ENCODE data around the gene SLC1A3.

Gene SLC1A3

DNA sequence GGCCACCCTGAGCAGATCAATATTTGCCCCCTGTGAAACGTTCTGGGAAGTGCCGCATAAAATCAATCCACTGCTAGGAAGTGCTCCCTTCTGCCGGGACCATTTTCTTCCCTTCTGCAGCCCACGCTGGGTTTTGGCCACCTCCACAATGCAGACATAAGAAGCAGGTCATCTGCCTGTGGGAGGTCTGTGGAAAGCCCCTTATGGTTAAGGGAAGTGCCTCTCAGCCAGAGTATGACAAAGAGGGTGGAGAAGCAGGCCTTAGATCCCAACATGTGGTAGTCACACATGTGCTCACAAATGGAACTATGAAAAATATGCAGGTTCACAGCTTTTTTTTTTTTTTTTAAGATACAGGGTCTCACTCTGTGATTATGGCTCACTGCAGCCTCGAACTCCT, 82.8 kb downstream of the SLC1A3 start:
- DNase-seq = peak; percentile 6

DNA sequence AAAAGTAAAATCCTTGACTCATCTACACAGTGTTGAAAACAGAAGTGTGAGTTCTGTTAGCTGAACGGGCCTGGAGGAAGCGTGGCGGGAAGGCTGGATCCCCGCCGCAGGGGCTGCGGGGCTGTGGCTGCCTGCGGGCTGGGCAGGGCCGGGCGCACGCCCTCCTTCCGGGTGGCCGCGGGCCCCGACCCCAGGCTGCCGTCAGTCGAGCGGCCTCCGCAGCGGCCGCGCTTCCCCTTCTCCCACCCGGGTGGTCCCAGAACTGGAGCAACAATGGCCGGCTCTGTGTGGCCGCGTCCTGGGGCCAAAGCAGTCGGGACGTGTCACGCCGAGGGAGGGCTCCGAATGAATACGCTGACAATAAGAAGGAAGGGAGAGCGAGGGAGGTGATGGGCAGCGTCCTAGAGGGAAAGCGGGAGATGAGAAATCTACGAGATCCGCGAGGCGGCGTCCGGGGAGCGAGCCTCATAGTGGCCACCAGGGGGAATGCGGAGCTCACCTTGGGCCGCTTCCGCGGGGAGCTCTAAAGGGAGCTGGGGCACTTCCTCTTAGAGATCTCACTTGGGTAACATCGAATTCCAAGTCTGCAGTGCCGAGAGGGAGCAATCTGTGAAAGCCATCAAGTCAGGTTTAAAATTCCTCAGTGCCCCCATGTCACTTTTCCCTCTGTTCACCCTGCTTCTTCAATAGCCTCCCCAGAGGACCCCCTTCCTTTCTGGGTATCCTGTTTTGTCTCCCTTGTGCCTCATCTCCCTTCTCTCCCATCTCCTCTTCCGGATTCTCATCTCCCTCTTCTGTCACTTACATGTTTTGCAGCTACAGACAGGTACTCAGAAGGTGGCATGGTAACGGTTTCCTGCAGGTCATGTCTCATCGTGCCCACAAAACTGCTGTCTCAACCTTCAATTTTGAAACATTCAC, 83.9 kb downstream of the SLC1A3 start:
- DNase-seq = peak; percentile 49

DNA sequence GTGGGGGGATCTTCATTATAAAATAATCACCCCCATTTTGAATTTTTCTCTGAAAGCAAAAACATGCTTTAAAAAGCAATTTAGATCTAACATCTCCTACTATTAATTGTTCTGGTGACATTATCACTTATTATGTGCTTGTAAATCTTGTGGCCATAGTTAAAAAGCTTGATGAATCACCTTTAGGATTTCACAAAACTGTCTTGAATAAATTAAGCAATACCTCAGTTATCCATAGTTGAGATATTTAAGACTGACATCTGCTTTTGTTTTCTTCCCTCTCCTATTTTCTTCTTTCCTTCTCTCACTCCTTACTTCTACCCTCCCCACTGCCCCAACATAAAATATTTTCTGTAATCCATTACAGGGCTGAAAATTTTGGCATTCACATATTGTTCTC, 84.8 kb downstream of the SLC1A3 start:
- DNase-seq = no peak

DNA sequence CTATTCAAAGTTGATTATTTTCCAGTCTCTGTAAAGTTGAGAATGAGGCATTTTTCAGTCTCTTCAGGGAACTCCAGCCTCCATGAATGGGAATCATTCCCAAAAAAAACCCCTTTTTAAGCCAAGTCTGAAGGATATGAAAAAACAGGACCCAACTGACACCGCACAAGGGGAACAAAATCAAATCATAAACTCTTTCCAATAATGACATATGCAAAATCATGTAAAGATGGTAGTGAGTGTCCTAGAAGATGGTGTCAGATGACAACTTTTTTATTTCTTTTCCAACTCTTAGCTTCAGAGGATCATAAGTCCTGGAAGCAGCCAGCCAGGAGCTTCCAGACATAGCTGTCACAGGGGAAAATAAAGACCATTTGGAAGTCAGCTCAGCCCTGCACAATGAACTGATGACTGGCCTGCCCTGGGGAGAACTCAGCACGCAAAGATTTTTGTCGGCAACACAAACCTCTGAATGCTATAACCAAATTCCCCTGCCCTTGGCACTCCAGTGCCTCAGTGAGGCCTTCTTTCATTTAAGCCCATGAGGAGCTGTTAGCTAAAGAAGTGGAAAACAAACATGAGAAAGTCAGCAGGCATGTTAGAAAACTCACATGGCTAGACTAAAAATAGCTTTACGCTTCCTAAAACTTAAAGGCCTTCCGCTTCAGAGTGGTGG, 85.4 kb downstream of the SLC1A3 start:
- no peak for DNase-seq

DNA sequence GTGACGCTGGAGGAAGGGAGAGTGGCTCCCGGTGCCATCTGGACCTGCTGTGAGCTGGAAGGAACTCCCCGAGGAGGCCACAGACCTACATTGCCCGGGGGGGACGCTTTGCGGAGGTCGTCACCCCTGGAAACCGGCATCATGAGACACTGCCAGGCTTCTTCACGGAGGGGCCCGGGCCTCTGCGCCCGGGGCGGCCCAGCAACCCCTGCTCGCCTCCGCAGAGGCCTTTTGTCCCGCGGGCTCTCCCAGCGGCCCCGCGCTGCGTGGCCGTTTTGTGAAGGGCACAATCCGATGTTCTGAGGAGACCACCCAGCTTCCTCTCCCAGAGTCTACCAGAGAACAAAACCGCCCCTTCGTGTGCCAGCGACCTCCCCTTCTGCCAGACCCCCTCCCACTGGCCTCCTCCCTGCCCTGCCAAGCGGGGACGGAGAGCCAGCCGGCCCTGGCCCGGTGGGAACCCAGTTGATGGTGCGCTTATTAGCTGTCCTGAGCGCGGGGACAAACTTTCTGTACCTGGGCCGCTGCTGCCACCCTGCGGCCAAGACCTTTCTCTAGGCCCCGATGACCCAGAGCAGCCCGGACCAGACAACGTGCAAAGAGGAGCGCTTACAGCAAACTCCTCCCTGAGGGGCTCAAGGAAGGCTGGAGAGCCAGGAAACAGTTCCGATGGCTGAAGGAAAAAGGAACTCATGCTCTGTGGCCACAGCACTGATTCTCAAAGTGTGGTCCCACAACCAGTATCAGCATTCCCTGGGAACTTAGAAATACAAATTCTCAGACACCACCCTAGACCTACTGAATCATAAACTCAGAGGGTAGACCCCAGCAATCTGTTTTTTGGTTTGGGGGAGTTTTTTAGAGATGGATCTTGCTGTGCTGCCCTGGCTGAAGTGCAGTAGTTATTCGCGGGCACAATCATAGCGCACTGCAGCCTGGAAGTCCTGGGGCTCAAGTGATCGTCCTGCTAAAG, 86.7 kb downstream of the SLC1A3 start:
- peak; percentile 14 for DNase-seq

DNA sequence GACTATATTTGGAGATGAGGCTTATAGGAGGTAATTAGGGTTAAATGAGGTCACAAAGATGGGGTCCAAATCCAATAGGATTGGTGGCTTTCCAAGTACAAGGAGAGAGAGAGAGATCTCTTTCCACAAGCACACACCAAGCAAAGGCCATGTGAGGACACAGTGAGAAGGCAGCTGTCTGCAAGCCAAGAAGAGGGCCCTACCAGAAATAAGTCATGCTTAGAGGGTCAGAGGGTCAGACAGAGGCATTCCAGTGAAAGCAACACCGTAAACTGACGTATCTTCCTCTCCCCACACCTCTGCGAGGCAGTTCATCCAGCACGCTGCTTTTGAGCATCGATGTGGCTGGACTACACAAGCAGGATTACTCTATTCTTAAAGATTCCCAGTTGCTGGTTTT, 87.9 kb downstream of the SLC1A3 start:
- no peak for DNase-seq

DNA sequence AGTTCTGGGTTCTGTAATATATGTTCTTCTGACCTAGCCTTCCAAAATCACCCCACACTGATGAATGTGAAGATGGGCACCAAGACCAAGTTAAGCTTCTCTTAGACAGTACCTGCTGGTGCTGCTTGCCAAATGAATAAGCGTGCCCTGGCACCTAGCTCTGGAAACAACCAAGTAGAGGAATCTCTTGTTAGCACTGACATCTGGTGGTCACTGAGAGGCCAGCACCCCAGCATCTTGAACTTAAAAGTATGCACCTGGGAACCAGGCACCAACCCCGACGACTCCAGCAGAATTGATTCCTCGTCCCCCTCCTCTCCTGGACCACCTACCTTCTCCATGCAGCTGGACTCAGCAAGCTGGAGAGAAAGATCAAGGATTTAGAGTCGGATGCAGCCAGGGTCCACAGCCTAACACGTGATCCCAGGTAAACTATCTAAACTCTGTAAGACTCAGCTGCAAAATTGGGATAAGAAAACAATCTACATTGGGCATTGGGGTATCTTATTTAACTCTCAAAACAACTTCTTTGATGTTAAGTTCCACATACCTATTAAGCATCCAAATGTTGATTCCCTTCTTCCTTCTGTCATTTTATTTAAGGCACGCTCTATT, 89.8 kb downstream of the SLC1A3 start:
- DNase-seq = peak; percentile 26

DNA sequence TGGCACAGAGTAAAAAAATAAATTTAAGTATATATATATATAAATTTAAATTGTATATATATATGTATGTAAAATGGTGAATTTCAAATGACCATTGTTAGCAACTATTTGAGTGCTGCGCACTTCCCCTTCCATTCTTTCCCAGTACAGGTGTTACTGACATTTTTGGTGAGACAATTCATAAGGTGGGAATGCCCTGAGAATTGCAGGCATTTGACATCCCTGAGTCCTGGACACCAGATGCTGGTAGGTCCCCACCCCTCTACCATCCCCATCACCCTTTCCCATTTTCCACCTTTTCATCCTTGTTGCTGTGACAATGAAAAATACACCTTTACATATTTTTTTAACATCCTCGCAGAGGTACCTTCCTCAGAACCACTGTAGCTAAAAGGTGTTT, 91.6 kb downstream of the SLC1A3 start:
- DNase-seq = no peak

DNA sequence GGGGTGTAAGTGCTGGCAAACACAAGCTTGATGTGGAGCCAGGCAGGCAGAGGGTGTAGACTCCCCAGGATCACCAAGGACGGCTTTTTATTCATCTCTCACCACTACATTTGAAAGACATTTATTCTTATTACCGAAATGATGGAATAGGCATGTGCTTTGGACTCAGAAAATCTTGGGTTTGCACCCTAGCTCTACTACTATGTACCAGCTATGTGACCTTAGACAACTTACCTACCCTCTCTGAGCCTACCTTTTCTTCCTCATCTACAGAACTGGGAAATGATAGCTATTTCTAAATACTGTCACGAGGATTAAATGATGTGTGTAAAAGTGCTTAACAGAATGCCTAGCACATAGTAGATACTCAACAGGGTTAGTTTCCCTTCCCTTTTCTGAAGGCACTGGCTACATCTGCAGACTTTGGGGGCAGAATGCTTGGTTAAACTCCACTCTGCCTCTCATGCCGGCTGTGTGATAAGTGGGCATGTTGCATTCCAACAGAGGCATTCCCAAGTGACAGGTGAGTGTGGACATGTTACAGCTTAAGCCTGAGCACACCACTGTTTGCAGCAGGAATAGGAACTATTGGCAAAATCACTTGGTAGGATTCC, 94.8 kb downstream of the SLC1A3 start:
- DNase-seq = no peak

DNA sequence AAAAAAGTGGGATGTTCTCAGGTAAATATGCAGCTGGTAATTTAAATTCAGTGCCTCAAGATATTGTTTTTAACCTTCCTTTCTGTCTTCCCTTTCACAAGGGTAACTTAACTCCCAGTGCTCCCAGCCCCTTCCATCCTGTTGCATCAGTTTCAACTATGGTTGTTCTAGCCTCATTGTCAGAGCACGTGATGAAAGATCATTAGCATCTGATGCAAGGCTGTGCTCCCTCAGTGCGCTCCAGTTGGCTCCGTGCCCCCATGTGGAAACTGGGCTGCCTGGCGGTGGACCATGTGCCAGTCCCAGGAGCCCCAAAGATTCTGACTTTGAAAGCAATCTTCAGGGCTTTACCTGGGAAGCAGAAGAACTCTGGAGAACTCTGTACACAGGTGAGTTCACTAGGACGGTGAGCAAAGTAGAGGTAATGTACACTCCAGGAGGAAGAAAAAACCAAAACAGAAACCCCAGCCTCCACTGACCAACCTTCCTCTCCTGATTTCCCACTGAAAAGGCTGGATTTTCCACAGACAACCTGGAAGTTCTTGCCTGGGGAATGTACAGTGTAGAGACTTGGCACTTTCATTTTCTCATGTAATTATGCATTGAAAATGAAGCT, 96.9 kb downstream of the SLC1A3 start:
- no peak for DNase-seq

DNA sequence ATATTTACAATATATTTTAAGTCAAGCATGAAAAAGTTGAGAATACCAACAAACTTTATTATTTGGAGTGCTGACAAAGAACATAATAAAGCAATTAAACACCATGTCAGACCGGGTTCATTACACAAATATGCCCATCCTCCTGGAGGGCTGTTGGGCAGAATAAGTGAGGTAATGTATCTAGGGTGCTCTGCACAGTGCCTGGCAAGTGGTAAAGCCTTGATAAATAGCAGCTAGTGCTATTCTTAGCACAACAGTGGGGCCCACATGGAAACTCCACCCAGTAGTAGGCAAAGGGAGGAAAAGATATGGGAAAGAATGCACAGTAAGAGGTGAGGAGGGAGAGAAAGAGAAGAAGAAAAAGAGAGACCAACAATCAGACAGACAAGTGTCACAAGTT, 97.7 kb downstream of the SLC1A3 start:
- DNase-seq = no peak

DNA sequence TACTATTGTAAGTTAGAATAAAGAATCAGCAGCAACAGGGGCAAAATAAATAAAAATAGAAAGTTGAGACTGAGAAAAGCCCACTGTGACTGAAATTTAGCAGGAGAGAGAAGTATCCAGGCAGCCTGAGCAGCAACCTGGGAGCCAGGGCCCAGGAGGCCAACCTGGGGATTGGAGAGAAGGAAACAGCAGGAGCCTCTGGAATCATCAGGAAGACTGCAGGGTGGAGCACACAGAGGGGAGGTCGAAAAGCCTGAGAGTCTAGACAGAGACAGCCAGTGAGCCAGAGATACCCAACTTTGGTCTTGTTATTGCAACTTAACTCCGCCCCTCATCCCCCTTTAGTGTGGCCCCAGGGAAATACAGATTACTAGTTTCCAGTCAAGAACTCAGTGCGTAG, 98.6 kb downstream of the SLC1A3 start:
- no peak for DNase-seq

DNA sequence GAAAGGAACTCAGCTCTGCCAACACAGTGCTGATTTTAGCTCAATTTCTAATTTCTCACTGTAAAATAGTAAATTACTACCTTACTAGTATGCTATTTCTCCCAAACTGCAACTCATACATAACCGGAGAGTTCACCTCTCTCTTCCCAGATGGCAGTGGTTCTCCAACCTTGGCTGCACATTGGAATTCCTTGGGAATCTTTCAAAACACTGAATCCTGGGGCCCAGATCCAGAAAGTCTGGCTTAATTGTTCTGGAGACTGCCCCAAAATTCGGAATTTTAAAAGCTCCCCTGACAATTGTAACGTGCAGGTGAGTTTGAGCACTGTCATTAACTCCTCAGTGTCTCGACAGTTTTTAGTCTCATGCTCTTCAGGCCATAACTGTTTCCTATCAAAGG, 100.3 kb downstream of the SLC1A3 start:
- no peak for DNase-seq

DNA sequence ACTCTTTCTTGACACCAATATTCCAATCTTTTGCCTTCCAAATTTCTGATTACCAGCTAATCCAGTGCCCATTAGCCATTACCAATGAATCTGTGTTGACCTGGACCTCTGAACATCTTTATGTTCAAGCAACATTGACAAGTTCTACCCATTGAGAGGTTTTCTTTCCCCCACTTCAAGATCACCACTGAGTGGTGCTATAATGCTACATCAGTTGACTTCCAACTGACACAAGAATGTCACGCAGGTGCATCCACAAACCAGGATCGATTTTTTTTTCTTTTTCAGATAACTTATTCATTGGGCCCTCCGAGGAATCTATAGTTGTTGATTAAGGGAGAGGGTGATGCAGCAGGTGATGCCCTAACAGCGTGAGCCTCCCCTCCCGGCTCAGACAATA, 102.6 kb downstream of the SLC1A3 start:
- DNase-seq = no peak

DNA sequence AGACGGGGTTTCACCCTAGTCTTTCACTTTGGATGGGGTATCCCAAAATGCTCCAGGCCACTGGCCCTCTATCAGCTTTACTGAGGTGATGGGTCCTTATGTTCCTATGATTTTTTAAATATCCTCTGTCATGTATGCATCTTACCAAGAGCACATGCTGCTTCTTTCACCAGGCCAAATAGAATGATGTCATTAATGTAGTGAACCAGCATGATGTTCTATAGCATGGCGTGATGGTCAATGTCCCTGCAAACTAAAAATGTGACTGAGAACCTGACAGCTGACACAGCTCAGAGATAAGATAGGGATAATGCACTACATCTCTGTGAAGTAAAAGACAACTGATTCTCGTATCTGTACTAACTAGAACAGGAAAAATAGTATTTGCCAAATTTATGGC, 103.6 kb downstream of the SLC1A3 start:
- no peak for DNase-seq

DNA sequence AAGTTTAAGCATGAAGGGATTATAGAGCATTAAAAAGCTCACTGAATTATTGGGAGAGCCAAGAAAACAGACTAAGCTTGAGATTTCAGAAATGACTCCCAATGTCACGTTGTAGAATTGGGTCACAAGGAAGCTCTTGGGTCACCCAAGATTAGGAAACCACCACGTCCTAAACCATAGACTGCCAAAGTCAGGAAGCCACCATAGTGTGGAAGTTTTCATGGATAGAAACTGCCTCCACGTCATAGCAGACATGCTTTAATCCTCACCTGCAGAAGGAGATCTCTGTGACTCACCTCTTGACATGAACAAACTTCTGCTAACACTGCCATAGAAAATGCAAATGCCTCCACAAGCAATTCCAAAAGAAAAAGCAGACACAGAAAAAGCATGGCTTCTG, 106.3 kb downstream of the SLC1A3 start:
- no peak for DNase-seq

DNA sequence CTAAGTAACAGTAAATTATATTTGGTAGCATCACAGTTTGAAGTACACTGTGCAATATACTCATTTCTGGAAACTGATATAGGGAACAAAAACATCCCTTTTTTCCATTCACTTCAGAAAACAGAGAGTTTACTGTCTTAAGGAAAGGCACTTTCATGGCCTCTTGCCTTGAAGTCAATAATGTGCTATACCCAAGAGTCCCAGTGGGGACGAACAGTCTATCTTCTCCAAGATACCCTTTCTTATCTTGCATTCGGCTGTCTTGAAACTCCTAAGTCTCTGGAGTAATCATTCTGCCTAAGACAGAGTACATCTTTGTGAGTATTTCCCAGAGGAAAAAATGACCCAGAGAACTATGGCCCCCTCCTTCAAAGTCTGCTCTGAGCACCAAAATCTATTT, 107.1 kb downstream of the SLC1A3 start:
- DNase-seq = no peak

DNA sequence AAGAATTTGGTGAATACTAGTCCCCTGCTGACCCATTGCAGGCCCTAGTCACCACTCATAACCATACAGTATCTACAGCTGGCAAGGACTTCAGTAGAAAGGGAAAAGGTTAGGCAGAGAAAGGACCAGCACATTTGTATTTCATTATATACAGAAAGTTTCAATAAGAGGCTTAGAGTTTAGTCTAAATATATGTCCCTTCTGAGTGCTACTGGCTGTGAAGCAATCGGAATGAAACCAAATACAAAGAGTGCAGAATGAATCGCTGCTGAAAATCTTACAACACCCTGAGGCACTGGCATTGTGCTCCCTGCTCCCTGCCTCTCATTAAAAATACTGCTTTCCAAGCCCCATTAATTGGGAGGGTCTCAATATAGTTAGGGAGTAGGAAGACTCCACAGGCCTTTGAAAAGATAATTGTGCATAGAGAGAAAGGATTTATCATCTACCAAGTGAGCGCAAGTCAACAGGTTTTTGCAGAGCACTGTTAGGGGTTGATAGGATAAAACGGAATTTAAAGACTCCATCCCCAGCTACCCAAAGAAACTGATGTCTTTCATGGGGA, 110.8 kb downstream of the SLC1A3 start:
- DNase-seq = no peak

DNA sequence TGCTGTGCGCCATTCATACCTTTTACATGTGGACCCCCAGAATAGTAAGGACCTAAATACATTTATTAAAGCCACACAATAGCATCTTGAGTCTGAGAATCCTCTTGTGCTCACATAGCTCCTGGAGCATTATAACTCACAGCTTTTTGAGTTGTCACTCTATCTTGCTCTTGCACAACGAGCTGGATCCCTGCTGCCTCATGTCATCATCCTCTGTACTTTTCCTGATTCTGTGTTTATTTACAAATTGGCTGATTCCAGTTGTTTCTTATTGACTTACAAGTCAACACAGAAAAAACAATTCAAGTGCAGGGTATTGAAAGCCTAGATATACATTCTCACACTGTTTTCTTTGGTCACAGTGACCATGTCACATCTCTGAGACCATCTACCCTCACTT, 112.9 kb downstream of the SLC1A3 start:
- no peak for DNase-seq

DNA sequence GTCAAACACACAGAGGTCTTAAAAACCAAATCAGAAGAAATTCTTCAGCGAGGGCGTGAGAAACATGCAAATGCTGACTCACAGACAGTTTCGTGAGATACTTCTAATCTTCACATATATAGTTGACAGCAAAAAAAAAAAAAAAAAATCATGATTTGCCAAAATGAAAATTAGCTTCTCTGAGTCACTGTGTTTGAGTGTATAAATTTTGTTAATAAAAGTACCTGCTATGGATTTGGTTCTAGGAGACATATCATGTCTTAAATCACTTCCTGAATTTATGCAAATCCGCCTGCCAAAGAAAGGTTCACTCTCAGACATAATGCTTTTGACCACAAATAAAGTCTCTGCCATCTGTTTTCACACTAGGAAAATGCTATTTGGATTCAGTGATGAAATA, 114.3 kb downstream of the SLC1A3 start:
- DNase-seq = no peak

DNA sequence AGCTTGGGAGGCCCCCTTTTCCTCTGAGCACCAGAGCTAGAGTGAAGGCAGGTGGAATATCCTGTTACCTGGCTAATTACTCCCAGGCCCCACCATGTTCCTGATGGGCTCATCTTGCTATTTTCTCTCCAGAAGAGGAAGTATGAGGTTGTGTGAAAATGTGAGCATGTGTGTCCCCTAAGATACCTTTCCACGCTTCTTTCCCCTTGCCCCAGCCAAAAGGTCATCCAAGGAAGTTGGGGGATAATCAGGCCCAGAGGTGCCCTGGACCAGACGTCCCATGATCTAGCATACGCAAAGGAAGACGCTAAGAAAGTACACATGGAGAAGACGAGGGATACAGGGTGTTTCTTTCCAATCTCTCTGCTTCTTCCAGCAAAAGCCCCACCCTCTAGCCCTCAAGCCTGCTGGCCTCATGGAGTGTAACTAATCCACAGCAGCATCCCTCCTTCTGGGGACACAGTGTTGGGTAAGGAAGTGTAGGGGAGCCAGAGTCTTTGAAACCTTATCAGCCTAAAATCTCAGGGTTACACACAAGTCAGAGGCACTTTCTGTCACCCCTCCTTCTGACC, 115.3 kb downstream of the SLC1A3 start:
- no peak for DNase-seq

Data from CD4-positive, alpha-beta T cell treated with Interleukin-21 for 1 hour (primary cell).